Hepatic stellate cell (primary cell): ENCODE measurements around the gene NECTIN1.
A peak's percentile ranks its signal among the peaks of the same experiment; 100 is the strongest.

Experiments used
- DNase-seq: peaks from one replicate; pipeline ENCODE4 v3.0.0; 2011; ENCODE audit warnings: low spot score

Gene NECTIN1

GRCh38 chr11:119671051-119671450, 57.9 kb downstream of the NECTIN1 start:
- DNase-seq = peak; percentile 72

GRCh38 chr11:119669487-119669886, 59.5 kb downstream of the NECTIN1 start:
- no peak for DNase-seq

GRCh38 chr11:119668676-119669075, 60.3 kb downstream of the NECTIN1 start:
- no peak for DNase-seq

GRCh38 chr11:119666463-119667131, 62.4 kb downstream of the NECTIN1 start:
- DNase-seq = peak; percentile 85

GRCh38 chr11:119666061-119666460, 62.9 kb downstream of the NECTIN1 start:
- DNase-seq = no peak

GRCh38 chr11:119664701-119665420, 64.1 kb downstream of the NECTIN1 start:
- no peak for DNase-seq

- DNase-seq = no peak
These were observed 64.9 kb downstream of the NECTIN1 start for GRCh38 chr11:119664063-119664572.

- DNase-seq = no peak
These were observed 65.7 kb downstream of the NECTIN1 start for GRCh38 chr11:119663279-119663678.

GRCh38 chr11:119661226-119661625, 67.8 kb downstream of the NECTIN1 start:
- DNase-seq = no peak

- no peak for DNase-seq
These were observed 68.9 kb downstream of the NECTIN1 start for GRCh38 chr11:119659971-119660723.

GRCh38 chr11:119652907-119653659, 75.9 kb downstream of the NECTIN1 start:
- DNase-seq = no peak

- no peak for DNase-seq
These were observed 77.0 kb downstream of the NECTIN1 start for GRCh38 chr11:119651802-119652584.

- no peak for DNase-seq
These were observed 78.7 kb downstream of the NECTIN1 start for GRCh38 chr11:119650251-119650650.

GRCh38 chr11:119647254-119647653, 81.7 kb downstream of the NECTIN1 start:
- no peak for DNase-seq

GRCh38 chr11:119645018-119645417, 84.0 kb downstream of the NECTIN1 start:
- no peak for DNase-seq

GRCh38 chr11:119644502-119644901, 84.5 kb downstream of the NECTIN1 start:
- DNase-seq = no peak

- no peak for DNase-seq
These were observed 85.1 kb downstream of the NECTIN1 start for GRCh38 chr11:119643876-119644225.

GRCh38 chr11:119643212-119643875, 85.7 kb downstream of the NECTIN1 start:
- no peak for DNase-seq

- no peak for DNase-seq
These were observed 86.8 kb downstream of the NECTIN1 start for GRCh38 chr11:119641983-119642745.

- no peak for DNase-seq
These were observed 88.5 kb downstream of the NECTIN1 start for GRCh38 chr11:119640541-119640940.
